ENCODE data around the gene LSM7.

Gene LSM7

GRCh38 chr19:2324220-2324948 lies 4.0 kb downstream of the LSM7 start:
- no peak overlapping the region for H3K18ac ChIP-seq (ENCODE audit: low read length)
- H3K27me3 ChIP-seq (ENCODE audit: control insufficient read depth in 3 of 3, insufficient read depth in 3 of 3, low read depth in 1 of 3, low read length in 3 of 3) = no peaks in the 10 kb centered on the region
- no peak overlapping the region for H2BK15ac ChIP-seq (ENCODE audit: low read length)
- H3K14ac ChIP-seq (ENCODE audit: low read length) = no peak overlapping the region
- H3K9ac ChIP-seq (ENCODE audit: low read depth, low read length, poor library complexity) = peak overlapping the region; percentile 70
- H2AFZ ChIP-seq (ENCODE audit: low read length) = no peak overlapping the region
- H3K9me3 ChIP-seq (replicated peaks in 1 of 2; ENCODE audit: control insufficient read depth in 2 of 2, insufficient read depth in 1 of 2, low read depth in 1 of 2, low read length in 2 of 2) = no peaks in the 10 kb centered on the region
- H2BK12ac ChIP-seq (ENCODE audit: low read length) = peak overlapping the region; percentile 90
- H3K4ac ChIP-seq (ENCODE audit: low read length) = no peak overlapping the region
- H2AK5ac ChIP-seq (ENCODE audit: low read depth, low read length) = no peak overlapping the region
- peaks cover 18 to 56% of the 10 kb centered on the region in 2 donors for H3K36me3 ChIP-seq (replicated peaks in 1 of 2; ENCODE audit: control insufficient read depth in 2 of 2, insufficient read depth in 2 of 2, low read length in 2 of 2)
- peaks cover 4 to 5% of the 10 kb centered on the region in 2 donors for H3K4me1 ChIP-seq (ENCODE audit: control insufficient read depth in 2 of 2, insufficient read depth in 1 of 2, low read depth in 1 of 2, low read length in 2 of 2)
- H2BK5ac ChIP-seq (ENCODE audit: low read length) = no peak overlapping the region
- H3K4me2 ChIP-seq (ENCODE audit: insufficient read depth, low read length, poor library complexity, severe bottlenecking) = no peak overlapping the region
- no peak overlapping the region for H3K27ac ChIP-seq (replicated peaks; ENCODE audit: low read length)
- WGBS, 2 donors (ENCODE audit: extremely low coverage in 2 of 2, insufficient read length in 2 of 2, insufficient replicate concordance in 1 of 2) = no CpG with 5 or more reads among the region's 34 CpGs
- H4K91ac ChIP-seq (ENCODE audit: low read depth, low read length, poor library complexity) = no peak overlapping the region
- H3K4me3 ChIP-seq (ENCODE audit: low read length in 2 of 2) = no peak overlapping the region
- H4K8ac ChIP-seq (ENCODE audit: low read depth, low read length) = no peak overlapping the region
- H3K23ac ChIP-seq (ENCODE audit: low read depth, low read length, poor library complexity) = peak overlapping the region; percentile 55
- no peak overlapping the region for H2BK120ac ChIP-seq (ENCODE audit: low read depth, low read length)
- H3K79me1 ChIP-seq (ENCODE audit: low read depth, low read length) = peaks cover 20% of the 10 kb centered on the region
- no peak for DNase-seq (ENCODE audit: low spot score)

- peaks cover 14% of the 10 kb centered on the region for H3K79me1 ChIP-seq (ENCODE audit: low read depth, low read length)
- H3K36me3 ChIP-seq (replicated peaks in 1 of 2; ENCODE audit: control insufficient read depth in 2 of 2, insufficient read depth in 2 of 2, low read length in 2 of 2) = peaks cover 18 to 56% of the 10 kb centered on the region in 2 donors
- H2AK5ac ChIP-seq (ENCODE audit: low read depth, low read length) = no peak overlapping the region
- no peak overlapping the region for H3K18ac ChIP-seq (ENCODE audit: low read length)
- no peaks in the 10 kb centered on the region for H3K27me3 ChIP-seq (ENCODE audit: control insufficient read depth in 3 of 3, insufficient read depth in 3 of 3, low read depth in 1 of 3, low read length in 3 of 3)
- H3K23ac ChIP-seq (ENCODE audit: low read depth, low read length, poor library complexity) = no peak overlapping the region
- no peak overlapping the region for H3K9ac ChIP-seq (ENCODE audit: low read depth, low read length, poor library complexity)
- no peak overlapping the region for H2BK5ac ChIP-seq (ENCODE audit: low read length)
- no peak overlapping the region for H2AFZ ChIP-seq (ENCODE audit: low read length)
- peaks cover 3 to 4% of the 10 kb centered on the region in 2 donors for H3K4me1 ChIP-seq (ENCODE audit: control insufficient read depth in 2 of 2, insufficient read depth in 1 of 2, low read depth in 1 of 2, low read length in 2 of 2)
- DNase-seq (ENCODE audit: low spot score) = no peak
- no peak overlapping the region for H3K4ac ChIP-seq (ENCODE audit: low read length)
- H3K4me2 ChIP-seq (ENCODE audit: insufficient read depth, low read length, poor library complexity, severe bottlenecking) = no peak overlapping the region
- H3K14ac ChIP-seq (ENCODE audit: low read length) = no peak overlapping the region
- no peak overlapping the region for H4K8ac ChIP-seq (ENCODE audit: low read depth, low read length)
- no peaks in the 10 kb centered on the region for H3K9me3 ChIP-seq (replicated peaks in 1 of 2; ENCODE audit: control insufficient read depth in 2 of 2, insufficient read depth in 1 of 2, low read depth in 1 of 2, low read length in 2 of 2)
- no CpG with 5 or more reads among the region's 19 CpGs for WGBS, 2 donors (ENCODE audit: extremely low coverage in 2 of 2, insufficient read length in 2 of 2, insufficient replicate concordance in 1 of 2)
- no peak overlapping the region for H2BK120ac ChIP-seq (ENCODE audit: low read depth, low read length)
- no peak overlapping the region for H2BK15ac ChIP-seq (ENCODE audit: low read length)
- H3K4me3 ChIP-seq (ENCODE audit: low read length in 2 of 2) = no peak overlapping the region
- no peak overlapping the region for H3K27ac ChIP-seq (replicated peaks; ENCODE audit: low read length)
- no peak overlapping the region for H2BK12ac ChIP-seq (ENCODE audit: low read length)
- no peak overlapping the region for H4K91ac ChIP-seq (ENCODE audit: low read depth, low read length, poor library complexity)
Measured at GRCh38 chr19:2323707-2324106, 4.7 kb downstream of the LSM7 start.

GRCh38 chr19:2321565-2322283 lies 6.7 kb downstream of the LSM7 start:
- Histone ChIP-seq H3K14ac (ENCODE audit: low read length) (no peak overlapping the region), H3K27me3 (ENCODE audit: control insufficient read depth in 3 of 3, insufficient read depth in 3 of 3, low read depth in 1 of 3, low read length in 3 of 3) (no peaks in the 10 kb centered on the region), H2AFZ (ENCODE audit: low read length) (no peak overlapping the region), H2BK120ac (ENCODE audit: low read depth, low read length) (no peak overlapping the region), H3K23ac (ENCODE audit: low read depth, low read length, poor library complexity) (no peak overlapping the region), H3K27ac (replicated peaks; ENCODE audit: low read length) (no peak overlapping the region), H3K9me3 (replicated peaks in 1 of 2; ENCODE audit: control insufficient read depth in 2 of 2, insufficient read depth in 1 of 2, low read depth in 1 of 2, low read length in 2 of 2) (no peaks in the 10 kb centered on the region), H4K91ac (ENCODE audit: low read depth, low read length, poor library complexity) (no peak overlapping the region), H3K4me1 (ENCODE audit: control insufficient read depth in 2 of 2, insufficient read depth in 1 of 2, low read depth in 1 of 2, low read length in 2 of 2) (peaks cover 0 to 5% of the 10 kb centered on the region in 2 donors), H2BK5ac (ENCODE audit: low read length) (no peak overlapping the region), H3K9ac (ENCODE audit: low read depth, low read length, poor library complexity) (peak overlapping the region; percentile 60), H3K4me2 (ENCODE audit: insufficient read depth, low read length, poor library complexity, severe bottlenecking) (no peak overlapping the region), H2AK5ac (ENCODE audit: low read depth, low read length) (no peak overlapping the region), H3K4me3 (ENCODE audit: low read length in 2 of 2) (no peak overlapping the region), H2BK12ac (ENCODE audit: low read length) (no peak overlapping the region), H4K8ac (ENCODE audit: low read depth, low read length) (no peak overlapping the region), H3K36me3 (replicated peaks in 1 of 2; ENCODE audit: control insufficient read depth in 2 of 2, insufficient read depth in 2 of 2, low read length in 2 of 2) (peaks cover 18 to 52% of the 10 kb centered on the region in 2 donors), H3K4ac (ENCODE audit: low read length) (no peak overlapping the region), H3K18ac (ENCODE audit: low read length) (no peak overlapping the region), H2BK15ac (ENCODE audit: low read length) (no peak overlapping the region), H3K79me1 (ENCODE audit: low read depth, low read length) (peaks cover 15% of the 10 kb centered on the region)
- no CpG with 5 or more reads among the region's 39 CpGs for WGBS, 2 donors (ENCODE audit: extremely low coverage in 2 of 2, insufficient read length in 2 of 2, insufficient replicate concordance in 1 of 2)
- no peak for DNase-seq (ENCODE audit: low spot score)

GRCh38 chr19:2320939-2321338 lies 7.4 kb downstream of the LSM7 start:
- Histone ChIP-seq H3K27me3 (ENCODE audit: control insufficient read depth in 3 of 3, insufficient read depth in 3 of 3, low read depth in 1 of 3, low read length in 3 of 3) (no peaks in the 10 kb centered on the region), H3K9ac (ENCODE audit: low read depth, low read length, poor library complexity) (no peak overlapping the region), H3K4me3 (ENCODE audit: low read length in 2 of 2) (no peak overlapping the region), H2BK12ac (ENCODE audit: low read length) (no peak overlapping the region), H3K4me2 (ENCODE audit: insufficient read depth, low read length, poor library complexity, severe bottlenecking) (no peak overlapping the region), H3K9me3 (replicated peaks in 1 of 2; ENCODE audit: control insufficient read depth in 2 of 2, insufficient read depth in 1 of 2, low read depth in 1 of 2, low read length in 2 of 2) (no peaks in the 10 kb centered on the region), H3K36me3 (replicated peaks in 1 of 2; ENCODE audit: control insufficient read depth in 2 of 2, insufficient read depth in 2 of 2, low read length in 2 of 2) (peaks cover 17 to 46% of the 10 kb centered on the region in 2 donors), H2BK15ac (ENCODE audit: low read length) (no peak overlapping the region), H3K18ac (ENCODE audit: low read length) (no peak overlapping the region), H2BK5ac (ENCODE audit: low read length) (no peak overlapping the region), H3K27ac (replicated peaks; ENCODE audit: low read length) (no peak overlapping the region), H2BK120ac (ENCODE audit: low read depth, low read length) (no peak overlapping the region), H3K14ac (ENCODE audit: low read length) (no peak overlapping the region), H3K23ac (ENCODE audit: low read depth, low read length, poor library complexity) (no peak overlapping the region), H3K4me1 (ENCODE audit: control insufficient read depth in 2 of 2, insufficient read depth in 1 of 2, low read depth in 1 of 2, low read length in 2 of 2) (peaks cover 4 to 13% of the 10 kb centered on the region in 2 donors), H3K79me1 (ENCODE audit: low read depth, low read length) (peaks cover 15% of the 10 kb centered on the region), H4K8ac (ENCODE audit: low read depth, low read length) (no peak overlapping the region), H2AFZ (ENCODE audit: low read length) (no peak overlapping the region), H2AK5ac (ENCODE audit: low read depth, low read length) (no peak overlapping the region), H4K91ac (ENCODE audit: low read depth, low read length, poor library complexity) (no peak overlapping the region), H3K4ac (ENCODE audit: low read length) (no peak overlapping the region)
- DNase-seq (ENCODE audit: low spot score) = no peak
- WGBS, 2 donors (ENCODE audit: extremely low coverage in 2 of 2, insufficient read length in 2 of 2, insufficient replicate concordance in 1 of 2) = no CpG with 5 or more reads among the region's 12 CpGs

Measured in neuronal stem cell (in vitro differentiated cells).